Muscle of leg (tissue), 11 donors: ENCODE data around the gene SLC25A3. TPM values are rescaled to one million over a fixed set of nuclear protein-coding genes. Genes with fewer than 3 reads are reported as not detected.
"Not testable (repeated sequence)": the region's sequence is repeated elsewhere in the genome, so short reads cannot be mapped to it uniquely, and the experiment has no call there.

Experiments
- DNase-seq: peaks from one replicate; pipeline ENCODE4 v3.0.0; 2013
- H3K27ac ChIP-seq: one replicate; pipeline ENCODE4 v1.5.1; 2013; ENCODE audit warnings: mild to moderate bottlenecking, low read length, control low read depth
- H3K27me3 ChIP-seq: one replicate; pipeline ENCODE4 v1.6.1; 2013; ENCODE audit warnings: low read length; ENCODE audit not compliant: control insufficient read depth, insufficient read depth
- H3K36me3 ChIP-seq: one replicate; pipeline ENCODE4 v1.6.1; 2013; ENCODE audit warnings: low read length; ENCODE audit not compliant: control insufficient read depth, insufficient read depth
- H3K4me1 ChIP-seq: one replicate; pipeline ENCODE4 v1.6.1; 2013; ENCODE audit warnings: low read length; ENCODE audit not compliant: control insufficient read depth, insufficient read depth
- H3K4me3 ChIP-seq: one replicate; pipeline ENCODE4 v1.5.1; 2013; ENCODE audit warnings: low read length, control low read depth
- H3K9me3 ChIP-seq: replicated peaks from 2 replicates; pipeline ENCODE4 v1.6.1; 2013; ENCODE audit warnings: low read depth, low read length; ENCODE audit not compliant: control insufficient read depth
- WGBS: methylation state at CpG from one replicate; pipeline ENCODE4 v1.1.5; 2013; ENCODE audit warnings: missing lambda C conversion rate; ENCODE audit not compliant: insufficient coverage; 5-methylcytosine and 5-hydroxymethylcytosine counted together
- polyA plus RNA-seq, 8 donors: library from polyadenylated mRNA; unstranded; fragments of 120-200 nt; gene quantifications; one replicate each; pipeline versions ENCODE4 v1.2.1 to v1.2.3, GENCODE V29; 2013; ENCODE audit warnings: inconsistent platforms in 1 of 8, low replicate concordance in 1 of 8; ENCODE audit not compliant: insufficient read length in 8 of 8, insufficient read depth in 1 of 8
- total RNA-seq: library from RNA; stranded (reverse); fragments of 120-200 nt; gene quantifications from one replicate; pipeline ENCODE4 v1.2.4, GENCODE V29; 2013

Gene SLC25A3
- total and polyA plus RNA-seq, 9 donors: 640 to 758 (median 704) TPM

DNA sequence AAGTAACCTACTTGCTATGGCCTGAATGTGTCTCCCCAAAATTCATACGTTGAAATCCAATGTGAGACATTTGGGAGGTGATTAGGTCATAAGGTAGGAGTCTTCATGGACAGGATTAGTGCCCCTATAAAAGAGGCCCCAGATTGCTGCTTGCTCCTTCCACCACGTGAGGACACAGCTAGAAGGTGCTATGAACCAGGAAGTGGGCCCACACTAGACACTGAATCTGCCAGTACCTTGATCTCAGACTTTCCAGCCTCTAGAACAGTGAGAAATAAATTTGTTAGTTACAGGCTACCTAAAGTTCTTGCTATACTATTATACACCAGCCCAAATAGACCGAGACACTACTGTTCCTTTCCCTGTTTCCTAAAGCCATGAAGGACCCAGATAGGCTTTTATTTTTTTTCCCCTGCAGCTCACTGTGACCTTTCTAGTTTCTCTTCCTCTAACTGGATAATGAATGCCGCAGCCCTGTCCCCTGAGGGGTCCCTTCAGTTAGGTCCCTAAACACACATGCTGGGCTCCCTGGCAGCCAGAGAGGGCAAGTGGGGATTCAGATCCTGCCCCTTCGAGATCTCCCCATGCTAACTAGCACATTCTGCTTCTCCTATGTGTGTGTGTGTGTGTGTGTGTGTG is 19.3 kb downstream of the SLC25A3 start:
- no peak overlapping the region for H3K4me3 ChIP-seq
- WGBS: 83% methylated on average over 2 of the region's 5 CpGs
- no peak overlapping the region for H3K27ac ChIP-seq
- H3K4me1 ChIP-seq: no peaks in the 10 kb centered on the region
- peaks cover 4% of the 10 kb centered on the region for H3K36me3 ChIP-seq
- H3K27me3 ChIP-seq: no peaks in the 10 kb centered on the region
- H3K9me3 ChIP-seq: no peaks in the 10 kb centered on the region
- DNase-seq: peak; percentile 18

DNA sequence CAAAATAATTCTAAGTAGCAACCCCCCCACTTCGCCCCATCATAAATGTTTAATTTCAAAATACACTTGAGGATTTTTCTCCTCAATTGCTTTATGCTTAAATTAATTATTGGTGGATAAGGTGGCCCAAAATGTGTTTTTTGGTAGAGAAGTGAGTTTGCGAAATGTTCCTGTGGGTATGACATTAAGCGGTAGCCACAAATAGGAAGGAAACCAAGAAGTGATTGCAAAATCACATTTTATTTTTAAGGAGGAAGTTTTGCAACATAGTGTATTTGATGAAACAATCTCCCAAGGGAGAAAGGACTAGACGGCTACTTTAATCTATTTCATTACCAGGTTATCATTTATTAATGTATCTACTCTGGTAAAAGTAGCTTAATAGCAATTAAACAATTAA is 25.5 kb downstream of the SLC25A3 start:
- no peak overlapping the region for H3K4me3 ChIP-seq
- H3K9me3 ChIP-seq: no peaks in the 10 kb centered on the region
- H3K27ac ChIP-seq: no peak overlapping the region
- WGBS: no CpG with 5 or more reads among the region's 4 CpGs
- H3K27me3 ChIP-seq: no peaks in the 10 kb centered on the region
- peak; percentile 48 for DNase-seq
- no peaks in the 10 kb centered on the region for H3K4me1 ChIP-seq
- no peaks in the 10 kb centered on the region for H3K36me3 ChIP-seq

DNA sequence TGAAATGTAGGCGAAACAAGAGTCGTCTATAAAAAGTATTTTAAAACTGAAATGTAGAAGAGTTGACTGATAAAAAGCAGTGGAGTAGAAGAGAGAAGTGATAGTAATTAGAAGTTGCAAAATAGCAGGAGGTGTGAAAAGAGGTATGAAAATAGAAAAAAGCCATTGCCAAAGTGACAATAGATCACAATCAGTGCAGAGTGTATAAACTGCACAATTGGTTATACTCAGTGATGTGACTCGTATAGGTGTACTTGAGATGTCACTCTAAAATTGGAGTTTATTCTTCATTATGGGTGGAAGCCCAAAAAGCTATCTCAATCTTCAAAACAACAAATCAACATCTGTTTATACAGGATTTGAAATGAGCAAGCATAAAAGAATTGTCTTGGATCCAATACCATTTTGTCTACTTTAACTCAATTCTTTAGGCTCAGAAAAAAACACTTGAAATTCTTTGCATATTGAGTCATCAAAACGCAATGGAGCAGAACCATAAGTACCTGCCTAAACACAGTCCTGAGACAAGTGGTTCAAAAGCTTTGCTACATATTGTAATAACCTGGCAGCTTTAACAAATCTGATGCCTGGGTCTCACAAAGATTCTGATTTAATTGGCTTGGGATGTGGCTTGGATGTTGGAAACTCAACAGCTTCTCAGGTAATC is 42.3 kb downstream of the SLC25A3 start:
- DNase-seq: no peak
- no peaks in the 10 kb centered on the region for H3K4me1 ChIP-seq
- WGBS: 100% methylated on average over 2 of the region's 4 CpGs
- H3K4me3 ChIP-seq: no peak overlapping the region
- H3K36me3 ChIP-seq: peaks cover 4% of the 10 kb centered on the region
- no peaks in the 10 kb centered on the region for H3K9me3 ChIP-seq
- H3K27ac ChIP-seq: no peak overlapping the region
- H3K27me3 ChIP-seq: no peaks in the 10 kb centered on the region

DNA sequence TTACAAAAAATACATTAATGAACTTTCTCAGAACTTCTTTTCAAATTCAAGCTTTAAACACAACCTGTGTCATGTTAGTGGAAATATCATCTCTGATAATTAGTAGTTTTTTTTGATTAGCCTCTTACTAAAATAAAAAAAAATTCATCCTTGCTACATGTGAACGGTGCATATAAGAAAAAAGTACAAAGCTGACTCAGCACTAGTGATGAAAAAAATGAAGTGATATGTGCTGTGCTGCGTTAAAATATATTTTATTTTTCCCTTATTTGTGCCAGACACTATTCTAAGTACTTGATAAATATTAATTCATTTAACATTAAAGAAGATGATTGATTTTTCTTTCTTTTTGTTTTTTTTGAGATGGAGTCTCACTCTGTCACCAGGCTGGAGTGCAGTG is 43.6 kb downstream of the SLC25A3 start:
- no peaks in the 10 kb centered on the region for H3K27me3 ChIP-seq
- no peaks in the 10 kb centered on the region for H3K9me3 ChIP-seq
- peaks cover 4% of the 10 kb centered on the region for H3K36me3 ChIP-seq
- no peak overlapping the region for H3K27ac ChIP-seq
- no peaks in the 10 kb centered on the region for H3K4me1 ChIP-seq
- H3K4me3 ChIP-seq: no peak overlapping the region
- WGBS: no CpG with 5 or more reads among the region's 2 CpGs
- no peak for DNase-seq

DNA sequence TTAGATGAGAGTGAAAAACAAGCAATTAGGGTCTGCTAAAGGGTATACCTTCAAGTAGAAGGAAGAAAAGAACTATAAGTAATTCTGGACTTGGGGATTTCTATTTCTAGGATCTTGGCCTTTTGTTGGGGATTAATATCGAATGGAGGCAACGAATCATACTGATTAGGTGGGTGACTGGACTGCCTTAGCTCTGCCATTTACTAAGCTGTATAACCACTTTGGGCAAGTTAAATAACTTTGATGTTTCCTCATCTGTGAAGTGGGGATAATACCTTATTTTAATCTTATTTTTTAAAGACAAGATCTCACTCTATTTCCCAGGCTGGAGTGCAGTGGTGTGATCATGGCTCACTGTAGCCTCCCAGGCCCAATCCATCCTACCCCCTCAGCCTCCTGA is 44.5 kb downstream of the SLC25A3 start:
- Histone ChIP-seq H3K27ac (no peak overlapping the region), H3K4me1 (no peaks in the 10 kb centered on the region), H3K27me3 (no peaks in the 10 kb centered on the region), H3K4me3 (no peak overlapping the region), H3K9me3 (no peaks in the 10 kb centered on the region), H3K36me3 (no peaks in the 10 kb centered on the region)
- DNase-seq: no peak
- WGBS: no CpG with 5 or more reads among the region's 2 CpGs

DNA sequence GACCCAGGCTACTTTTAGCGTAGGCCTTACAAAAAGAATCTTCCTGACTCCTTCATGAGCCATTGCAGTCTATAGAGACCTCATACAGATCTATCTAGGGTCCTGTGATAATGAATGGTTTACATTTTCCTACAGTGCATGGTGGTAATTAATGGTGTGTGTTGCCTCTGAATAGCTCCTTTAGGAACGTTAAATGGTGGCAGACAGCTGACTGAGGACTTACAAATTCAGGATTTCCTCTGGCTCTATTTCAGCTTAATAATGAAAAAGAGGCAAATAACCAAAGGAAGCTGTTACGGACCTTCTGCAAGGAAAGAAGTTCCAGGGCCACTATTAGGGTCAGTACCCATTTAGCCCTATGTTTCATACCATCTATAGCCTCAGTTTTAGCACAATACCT is 46.0 kb downstream of the SLC25A3 start:
- H3K27me3 ChIP-seq: no peaks in the 10 kb centered on the region
- no peaks in the 10 kb centered on the region for H3K4me1 ChIP-seq
- no peaks in the 10 kb centered on the region for H3K9me3 ChIP-seq
- 60% methylated on average over 1 of the region's 3 CpGs for WGBS
- no peaks in the 10 kb centered on the region for H3K36me3 ChIP-seq
- H3K27ac ChIP-seq: no peak overlapping the region
- no peak overlapping the region for H3K4me3 ChIP-seq
- DNase-seq: peak; percentile 11

DNA sequence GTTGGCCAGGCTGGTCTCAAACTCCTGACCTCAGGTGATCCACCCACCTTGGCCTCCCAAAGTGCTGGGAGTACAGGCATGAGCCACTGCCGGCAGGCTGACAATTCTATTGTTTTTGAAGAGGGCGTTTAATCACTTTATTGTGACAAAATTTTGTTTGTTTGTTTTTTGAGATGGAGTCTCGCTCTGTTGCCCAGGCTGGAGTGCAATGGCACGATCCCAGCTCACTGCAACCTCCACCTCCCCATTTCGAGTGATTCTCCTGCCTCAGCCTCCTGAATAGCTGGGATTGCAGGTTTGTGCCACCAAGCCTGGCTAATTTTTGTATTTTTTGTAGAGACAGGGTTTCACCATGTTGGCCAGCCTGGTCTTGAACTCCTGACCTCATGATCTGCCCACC is 49.3 kb downstream of the SLC25A3 start:
- not testable (repeated sequence) for H3K9me3 ChIP-seq, H3K27ac ChIP-seq, H3K4me1 ChIP-seq, H3K27me3 ChIP-seq, H3K36me3 ChIP-seq, H3K4me3 ChIP-seq, DNase-seq
- 80% methylated on average over 1 of the region's 5 CpGs for WGBS

DNA sequence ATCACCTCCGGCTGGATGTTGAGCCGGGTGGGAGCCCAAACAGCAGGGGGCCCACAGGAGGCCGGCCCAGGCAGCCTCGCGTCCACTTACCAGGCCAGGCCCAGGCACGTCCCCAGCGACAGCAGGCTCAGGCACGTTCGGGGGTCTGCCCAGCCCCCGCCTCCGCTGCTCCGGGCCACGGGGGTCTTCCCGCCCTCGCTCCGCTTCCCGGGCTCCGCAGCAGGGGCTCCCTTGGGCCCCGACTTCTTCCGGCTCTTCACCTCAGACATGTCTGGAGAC is 50.9 kb downstream of the SLC25A3 start:
- Histone ChIP-seq H3K27me3 (no peaks in the 10 kb centered on the region), H3K4me3 (peak overlapping the region; percentile 98), H3K27ac (peak overlapping the region; percentile 98), H3K36me3 (peaks cover 2% of the 10 kb centered on the region), H3K9me3 (no peaks in the 10 kb centered on the region), H3K4me1 (no peaks in the 10 kb centered on the region)
- 0% methylated on average over 20 of the region's 20 CpGs for WGBS
- no peak for DNase-seq

DNA sequence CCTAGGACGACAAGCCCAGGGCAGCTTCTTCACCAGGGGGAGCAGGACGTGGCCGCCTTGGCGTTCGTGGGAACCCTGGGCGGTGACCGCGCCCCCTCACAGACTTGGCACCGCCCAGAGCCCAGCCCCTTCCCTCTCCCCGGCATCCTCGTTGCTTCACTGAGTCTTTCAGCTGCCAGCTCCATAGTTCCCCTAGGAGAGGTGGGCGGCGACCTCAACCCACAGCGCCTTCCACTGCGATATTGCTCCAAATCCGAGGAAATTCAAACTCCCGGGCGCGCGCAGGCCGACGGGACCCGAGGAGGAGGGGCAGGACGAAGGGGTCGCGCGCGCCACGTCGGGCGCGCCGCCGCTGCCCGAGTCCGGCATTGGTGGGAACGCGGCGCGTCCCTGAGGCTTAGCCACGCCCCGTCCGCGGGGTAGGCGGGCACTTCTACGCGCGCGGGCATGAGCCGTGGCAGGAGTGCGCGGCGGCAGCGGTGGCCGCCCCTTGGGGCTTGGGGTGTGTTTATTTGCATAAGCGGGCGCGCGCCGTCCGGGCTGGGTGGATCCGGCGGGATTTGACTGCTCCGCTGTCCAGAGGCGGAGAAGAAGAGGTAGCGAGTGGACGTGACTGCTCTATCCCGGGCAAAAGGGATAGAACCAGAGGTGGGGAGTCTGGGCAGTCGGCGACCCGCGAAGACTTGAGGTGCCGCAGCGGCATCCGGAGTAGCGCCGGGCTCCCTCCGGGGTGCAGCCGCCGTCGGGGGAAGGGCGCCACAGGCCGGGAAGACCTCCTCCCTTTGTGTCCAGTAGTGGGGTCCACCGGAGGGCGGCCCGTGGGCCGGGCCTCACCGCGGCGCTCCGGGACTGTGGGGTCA is 51.5 kb downstream of the SLC25A3 start, which contains the start of the genes APAF1 and IKBIP:
Gene APAF1, plus strand, starts transcription at position 579 of the 860 bp plus-strand sequence. CDS start 3,070 bp downstream, outside the sequence.
Gene IKBIP, minus strand, starts transcription at position 77 of the 860 bp plus-strand sequence. CDS start 87 bp downstream, outside the sequence.
- H3K27ac ChIP-seq: peak within 1 kb of the TSS; percentile 98
- under 1% methylated on average over 87 of the region's 91 CpGs for WGBS
- peaks cover 6% of the 10 kb centered on the region for H3K36me3 ChIP-seq
- H3K27me3 ChIP-seq: no peaks in the 10 kb centered on the region
- DNase-seq: peak; percentile 98
- no peaks in the 10 kb centered on the region for H3K4me1 ChIP-seq
- H3K4me3 ChIP-seq: peak within 1 kb of the TSS; percentile 98
- H3K9me3 ChIP-seq: no peaks in the 10 kb centered on the region

DNA sequence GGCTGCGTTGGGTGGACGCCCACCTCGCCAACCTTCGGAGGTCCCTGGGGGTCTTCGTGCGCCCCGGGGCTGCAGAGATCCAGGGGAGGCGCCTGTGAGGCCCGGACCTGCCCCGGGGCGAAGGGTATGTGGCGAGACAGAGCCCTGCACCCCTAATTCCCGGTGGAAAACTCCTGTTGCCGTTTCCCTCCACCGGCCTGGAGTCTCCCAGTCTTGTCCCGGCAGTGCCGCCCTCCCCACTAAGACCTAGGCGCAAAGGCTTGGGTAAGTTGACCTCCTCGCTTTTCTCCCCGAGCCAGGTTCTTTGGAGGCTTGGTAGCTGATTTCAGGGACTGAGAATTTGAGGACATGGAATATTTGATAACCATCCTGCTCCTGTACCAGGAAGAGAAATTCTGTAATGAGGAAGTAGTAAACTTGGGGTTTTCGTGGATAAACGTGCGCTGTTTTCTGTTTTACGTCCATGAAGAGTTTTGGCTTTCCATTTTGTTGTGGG is 52.1 kb downstream of the SLC25A3 start:
- 0% methylated on average over 18 of the region's 24 CpGs for WGBS
- Histone ChIP-seq H3K9me3 (no peaks in the 10 kb centered on the region), H3K27me3 (no peaks in the 10 kb centered on the region), H3K36me3 (peaks cover 6% of the 10 kb centered on the region), H3K4me3 (peak overlapping the region; percentile 98), H3K27ac (peak overlapping the region; percentile 95), H3K4me1 (no peaks in the 10 kb centered on the region)
- peak; percentile 45 for DNase-seq
